HG03565 (cell line): ENCODE results near the gene NPAT.
"Not testable (repeated sequence)": the region's sequence is repeated elsewhere in the genome, so short reads cannot be mapped to it uniquely, and the experiment has no call there.

ENCODE experiments used
- ATAC-seq: cut with Tn5 transposase; IDR thresholded peaks from one replicate; pipeline ENCODE4 v1.9.1; 2021; ENCODE audit warnings: mild to moderate bottlenecking, moderate library complexity; ENCODE audit not compliant: unreplicated experiment

NPAT gene

GRCh38 chr11:108160970-108161566 lies 61.4 kb downstream of the NPAT start:
- peak; percentile 97 for ATAC-seq

GRCh38 chr11:108154591-108154990 lies 67.8 kb downstream of the NPAT start:
- ATAC-seq, result no peak

- no peak for ATAC-seq
Measured at GRCh38 chr11:108148556-108148955, 73.9 kb downstream of the NPAT start.

- no peak for ATAC-seq
Measured at GRCh38 chr11:108147150-108147549, 75.3 kb downstream of the NPAT start.

GRCh38 chr11:108144615-108145014 lies 77.8 kb downstream of the NPAT start:
- ATAC-seq, result no peak

GRCh38 chr11:108142304-108142703 lies 80.1 kb downstream of the NPAT start:
- no peak for ATAC-seq

- ATAC-seq, result no peak
Measured at GRCh38 chr11:108137212-108137611, 85.2 kb downstream of the NPAT start.

GRCh38 chr11:108135845-108136544 lies 86.4 kb downstream of the NPAT start:
- ATAC-seq, result peak; percentile 61

- ATAC-seq, result not testable (repeated sequence)
Measured at GRCh38 chr11:108132993-108133538, 89.4 kb downstream of the NPAT start.

GRCh38 chr11:108131993-108132392 lies 90.4 kb downstream of the NPAT start:
- ATAC-seq, result no peak

GRCh38 chr11:108128772-108129171 lies 93.7 kb downstream of the NPAT start:
- ATAC-seq, result no peak

GRCh38 chr11:108125096-108125495 lies 97.3 kb downstream of the NPAT start:
- no peak for ATAC-seq

- ATAC-seq, result no peak
Measured at GRCh38 chr11:108122166-108122628, 100.2 kb downstream of the NPAT start.

GRCh38 chr11:108121274-108122155 lies 100.9 kb downstream of the NPAT start, which contains the start of gene ACAT1:
Gene ACAT1 (plus strand): TSS chr11:108121567. CDS start chr11:108121607, 40 bp downstream.
- peak; percentile 93 for ATAC-seq

GRCh38 chr11:108120936-108121273 lies 101.5 kb downstream of the NPAT start:
- not testable (repeated sequence) for ATAC-seq

GRCh38 chr11:108117746-108118371 lies 104.6 kb downstream of the NPAT start:
- no peak for ATAC-seq

- no peak for ATAC-seq
Measured at GRCh38 chr11:108115500-108116140, 106.8 kb downstream of the NPAT start.

- no peak for ATAC-seq
Measured at GRCh38 chr11:108112057-108112456, 110.4 kb downstream of the NPAT start.

GRCh38 chr11:108111126-108111525 lies 111.3 kb downstream of the NPAT start:
- ATAC-seq, result no peak
